ENCODE measurements around the gene CMC1. TPM values are rescaled to one million over a fixed set of nuclear protein-coding genes. Genes with fewer than 3 reads are reported as not detected.

CMC1 gene
- total RNA-seq, 1 experiment from 2014 or later: 16.5 TPM

DNA sequence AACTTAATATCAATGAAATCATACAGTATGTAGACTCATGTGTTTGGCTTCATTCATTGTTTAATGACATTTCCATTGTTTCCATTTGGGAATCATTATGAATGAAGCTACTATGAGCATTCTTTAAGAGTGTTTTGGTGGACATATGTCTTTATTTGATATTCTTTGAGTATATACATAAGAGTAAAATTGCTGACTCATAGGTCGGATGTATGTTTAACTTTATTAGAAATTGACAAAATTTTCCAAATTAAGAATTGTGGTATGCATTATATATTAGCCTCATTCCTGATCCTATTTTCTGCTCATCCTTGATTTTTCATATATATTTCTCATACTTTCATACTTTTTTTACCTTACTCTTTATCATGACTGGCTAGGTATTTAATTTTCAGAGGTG lies 28.7 kb upstream of the CMC1 start:
- Histone ChIP-seq H4K8ac (replicated peaks; ENCODE audit: insufficient read length, low read depth, low read length) (no peak overlapping the region), H3K9ac (ENCODE audit: extremely low read depth, insufficient read length, low read length) (no peak overlapping the region), H3K14ac (ENCODE audit: insufficient read depth, low read length) (no peak overlapping the region), H2BK120ac (ENCODE audit: low read depth, low read length, poor library complexity, severe bottlenecking) (no peak overlapping the region), H3K23me2 (ENCODE audit: insufficient read length, low read depth, low read length, poor library complexity, severe bottlenecking) (no peaks in the 10 kb centered on the region), H4K91ac (ENCODE audit: insufficient read length, low read depth, low read length) (no peak overlapping the region), H3K79me1 (ENCODE audit: insufficient read depth, low read depth, low read length, poor library complexity, severe bottlenecking) (no peaks in the 10 kb centered on the region), H3K18ac (ENCODE audit: insufficient read length, low read depth, low read length) (no peak overlapping the region), H2BK5ac (ENCODE audit: insufficient read length, low read length) (no peak overlapping the region), H3K79me2 (ENCODE audit: insufficient read depth, low read length) (no peaks in the 10 kb centered on the region), H3K4ac (ENCODE audit: low read depth, low read length) (no peak overlapping the region), H2BK12ac (ENCODE audit: insufficient read length, low read depth, low read length) (no peak overlapping the region), H3K23ac (ENCODE audit: insufficient read length, low read depth, low read length) (no peak overlapping the region), H2BK20ac (ENCODE audit: low read depth, low read length, poor library complexity, severe bottlenecking) (no peak overlapping the region), H2BK15ac (ENCODE audit: low read depth, low read length) (no peak overlapping the region), H3K27me3 (ENCODE audit: insufficient read depth, low read length) (no peaks in the 10 kb centered on the region), H4K5ac (ENCODE audit: insufficient read length, low read depth, low read length) (no peak overlapping the region), H3K27ac (ENCODE audit: insufficient read length, low read depth, low read length) (no peak overlapping the region), H2AK5ac (ENCODE audit: insufficient read length, low read length) (no peak overlapping the region), H3K56ac (ENCODE audit: insufficient read length, low read depth, low read length) (no peak overlapping the region), H3T11ph (ENCODE audit: low read length) (no peak overlapping the region), H3K9me3 (ENCODE audit: control insufficient read depth, low read depth, low read length) (no peaks in the 10 kb centered on the region), H3K4me1 (ENCODE audit: insufficient read depth, low read length) (no peaks in the 10 kb centered on the region), H4K20me1 (ENCODE audit: control insufficient read depth, insufficient read depth, insufficient read length) (no peaks in the 10 kb centered on the region), H2AFZ (ENCODE audit: low read length) (no peak overlapping the region), H3K4me2 (ENCODE audit: insufficient read depth, insufficient read length, low read length) (no peak overlapping the region)
- Mint-ChIP-seq H3K27ac (no peak overlapping the region), H3K4me1 (no peaks in the 10 kb centered on the region), H3K4me3 (no peak overlapping the region), H3K36me3 (ENCODE audit: insufficient read depth in 1 of 3, low read depth in 3 of 3) (peaks cover 0 to 5% (median 3%) of the 10 kb centered on the region in 3 experiments; a peak in 2 of 7 replicates), H3K27me3 (ENCODE audit: low read depth) (no peaks in the 10 kb centered on the region), H3K9me3 (peaks cover 6 to 11% of the 10 kb centered on the region in 2 experiments)
- TF ChIP-seq, protein P1, sequence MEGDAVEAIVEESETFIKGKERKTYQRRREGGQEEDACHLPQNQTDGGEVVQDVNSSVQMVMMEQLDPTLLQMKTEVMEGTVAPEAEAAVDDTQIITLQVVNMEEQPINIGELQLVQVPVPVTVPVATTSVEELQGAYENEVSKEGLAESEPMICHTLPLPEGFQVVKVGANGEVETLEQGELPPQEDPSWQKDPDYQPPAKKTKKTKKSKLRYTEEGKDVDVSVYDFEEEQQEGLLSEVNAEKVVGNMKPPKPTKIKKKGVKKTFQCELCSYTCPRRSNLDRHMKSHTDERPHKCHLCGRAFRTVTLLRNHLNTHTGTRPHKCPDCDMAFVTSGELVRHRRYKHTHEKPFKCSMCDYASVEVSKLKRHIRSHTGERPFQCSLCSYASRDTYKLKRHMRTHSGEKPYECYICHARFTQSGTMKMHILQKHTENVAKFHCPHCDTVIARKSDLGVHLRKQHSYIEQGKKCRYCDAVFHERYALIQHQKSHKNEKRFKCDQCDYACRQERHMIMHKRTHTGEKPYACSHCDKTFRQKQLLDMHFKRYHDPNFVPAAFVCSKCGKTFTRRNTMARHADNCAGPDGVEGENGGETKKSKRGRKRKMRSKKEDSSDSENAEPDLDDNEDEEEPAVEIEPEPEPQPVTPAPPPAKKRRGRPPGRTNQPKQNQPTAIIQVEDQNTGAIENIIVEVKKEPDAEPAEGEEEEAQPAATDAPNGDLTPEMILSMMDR (conservative IDR thresholded peaks at IDR 0.05): no peak
- DNase-seq: no peak
- no CpG with 5 or more reads among the region's 1 CpG for WGBS (ENCODE audit: extremely low coverage, insufficient read length, low lambda C conversion rate)

All from H9 (cell line).